IMR-90 (cell line): ENCODE measurements around the gene BFAR. TPM values are rescaled to one million over a fixed set of nuclear protein-coding genes. Genes with fewer than 3 reads are reported as not detected.

ENCODE experiments used
- ATAC-seq: fragments of 200-7000 bp; cut with Tn5 transposase; 2 replicates; pipeline ENCODE4 v1.9.1; 2020; ENCODE audit warnings: low read depth, mild to moderate bottlenecking, moderate library complexity
- BruUV-seq: library from RNA; stranded (reverse); fragments of 400-500 nt; replicated peaks from 2 replicates; lab custom pipeline; 2021; lab: Mats Ljungman, UMichigan
- CTCF ChIA-PET: fragments of 300-600 bp; formaldehyde crosslinking; extraction: SDS; loops from one replicate; lab custom pipeline; 2021; ENCODE audit warnings: antibody characterized with exemption; lab: Yijun Ruan, JAX
- POLR2A ChIA-PET: fragments of 300-600 bp; sonication (Branson Sonifier 250); formaldehyde crosslinking; loops from one replicate; lab custom pipeline; 2022; ENCODE audit warnings: antibody characterized with exemption; ENCODE audit not compliant: unreplicated experiment; lab: Charles Lee
- DNase-seq: peaks from one replicate; pipeline ENCODE4 v3.0.0; 2013
- H2AFZ ChIP-seq: replicated peaks from 2 replicates; pipeline ENCODE3; 2013; ENCODE audit warnings: low read length, mild to moderate bottlenecking; ENCODE audit not compliant: poor library complexity
- H2AK5ac ChIP-seq: 2 replicates; pipeline ENCODE4 v1.6.1; 2013; ENCODE audit warnings: low read depth, low read length, inconsistent platforms
- H2AK9ac ChIP-seq: replicated peaks from 2 replicates; pipeline ENCODE3; 2013; ENCODE audit warnings: mild to moderate bottlenecking, low read depth, low read length, moderate library complexity; ENCODE audit not compliant: poor library complexity
- H2BK120ac ChIP-seq: 2 replicates; pipeline ENCODE4 v1.6.1; 2013; ENCODE audit warnings: low read depth, low read length, inconsistent platforms
- H2BK15ac ChIP-seq: 3 replicates; pipeline ENCODE4 v1.6.1; 2013; ENCODE audit warnings: low read depth, low read length, inconsistent platforms
- H2BK20ac ChIP-seq: 2 replicates; pipeline ENCODE4 v1.6.1; 2013; ENCODE audit warnings: low read depth, mild to moderate bottlenecking, inconsistent platforms, low read length, moderate library complexity
- H2BK5ac ChIP-seq: 2 replicates; pipeline ENCODE4 v1.6.1; 2013; ENCODE audit warnings: mild to moderate bottlenecking, low read depth, low read length, inconsistent platforms; ENCODE audit not compliant: poor library complexity, severe bottlenecking
- H3K14ac ChIP-seq: replicated peaks from 2 replicates; pipeline ENCODE4 v1.6.1; 2013; ENCODE audit warnings: low read depth, low read length, inconsistent platforms
- H3K18ac ChIP-seq: 2 replicates; pipeline ENCODE4 v1.6.1; 2013; ENCODE audit warnings: low read depth, low read length, control low read depth
- H3K23ac ChIP-seq: 2 replicates; pipeline ENCODE4 v1.6.1; 2013; ENCODE audit warnings: low read depth, low read length, inconsistent platforms
- H3K27ac ChIP-seq: 2 replicates; pipeline ENCODE4 v1.5.1; 2013; ENCODE audit warnings: mild to moderate bottlenecking, control low read depth, low read length; ENCODE audit not compliant: insufficient read depth
- H3K27me3 ChIP-seq: 2 replicates; pipeline ENCODE4 v1.6.1; 2013; ENCODE audit warnings: low read length; ENCODE audit not compliant: control insufficient read depth, insufficient read depth
- H3K36me3 ChIP-seq: 2 replicates; pipeline ENCODE4 v1.6.1; 2013; ENCODE audit warnings: low read length, mixed read lengths; ENCODE audit not compliant: control insufficient read depth, insufficient read depth
- H3K4ac ChIP-seq: 2 replicates; pipeline ENCODE4 v1.6.1; 2013; ENCODE audit warnings: low read depth, low read length, inconsistent platforms
- H3K4me1 ChIP-seq: 2 replicates; pipeline ENCODE4 v1.6.1; 2013; ENCODE audit warnings: low read length, mixed read lengths; ENCODE audit not compliant: control insufficient read depth, insufficient read depth
- H3K4me2 ChIP-seq: 2 replicates; pipeline ENCODE4 v1.6.1; 2013; ENCODE audit warnings: low read depth, mild to moderate bottlenecking, control low read depth, low read length, moderate library complexity
- H3K4me3 ChIP-seq: 2 replicates; pipeline ENCODE4 v1.5.1; 2013; ENCODE audit warnings: low read depth, mild to moderate bottlenecking, control low read depth, low read length, moderate library complexity; ENCODE audit not compliant: insufficient read depth
- H3K56ac ChIP-seq: 2 replicates; pipeline ENCODE4 v1.6.1; 2013; ENCODE audit warnings: low read length, inconsistent platforms; ENCODE audit not compliant: insufficient read depth; ENCODE audit errors: extremely low read depth
- H3K79me1 ChIP-seq, 2 experiments: 2 replicates each; pipeline ENCODE4 v1.6.1; 2013; ENCODE audit warnings: low read length in 2 of 2, inconsistent platforms in 1 of 2, low read depth in 1 of 2
- H3K9ac ChIP-seq: 2 replicates; pipeline ENCODE4 v1.6.1; 2013; ENCODE audit warnings: low read depth, low read length, control low read depth
- H3K9me1 ChIP-seq: 2 replicates; pipeline ENCODE4 v1.6.1; 2013; ENCODE audit warnings: low read length, inconsistent platforms; ENCODE audit not compliant: insufficient read depth
- H3K9me3 ChIP-seq: 2 replicates; pipeline ENCODE4 v1.6.1; 2013; ENCODE audit warnings: low read length; ENCODE audit not compliant: control insufficient read depth, insufficient read depth
- H4K20me1 ChIP-seq: 2 replicates; pipeline ENCODE4 v1.6.1; 2013; ENCODE audit warnings: low read length, inconsistent platforms; ENCODE audit not compliant: insufficient read depth
- H4K5ac ChIP-seq: 2 replicates; pipeline ENCODE4 v1.6.1; 2013; ENCODE audit warnings: mild to moderate bottlenecking, low read depth, low read length, control low read depth
- H4K8ac ChIP-seq, 2 experiments: 2 replicates each; pipeline ENCODE4 v1.6.1; 2013; ENCODE audit warnings: low read depth in 2 of 2, low read length in 2 of 2, control low read depth in 1 of 2, inconsistent platforms in 1 of 2
- H4K91ac ChIP-seq: 2 replicates; pipeline ENCODE4 v1.6.1; 2013; ENCODE audit warnings: low read depth, low read length, inconsistent platforms; ENCODE audit not compliant: insufficient read depth
- MAZ ChIP-seq: IDR thresholded peaks from 2 replicates; pipeline ENCODE4 v1.6.1; 2012; ENCODE audit warnings: low read depth, mild to moderate bottlenecking, low read length, improper control_type of control experiment, moderate library complexity, borderline replicate concordance
- SMC3 ChIP-seq: fragments of 150-350 bp; IDR thresholded peaks from 2 replicates; pipeline ENCODE4 v1.6.1; 2016; ENCODE audit warnings: low read depth, mild to moderate bottlenecking, antibody characterized with exemption, low read length, moderate library complexity
- whole genome bisulfite sequencing, 2 experiments: methylation state at CpG; one replicate each; pipeline versions ENCODE4 v1.1.5 to v1.1.7; 2013; ENCODE audit warnings: missing lambda C conversion rate in 2 of 2; ENCODE audit not compliant: insufficient read length in 1 of 2; ENCODE audit errors: extremely low coverage in 2 of 2; 5-methylcytosine and 5-hydroxymethylcytosine counted together
- dilution Hi-C: fragments of 300-500 bp; cut with HindIII; formaldehyde crosslinking; loops from one replicate; pipeline ENCODE4 v1.14.3; 2018; ENCODE audit warnings: low sequenced_read_pairs; ENCODE audit not compliant: unreplicated experiment
- in situ Hi-C: fragments of 300-500 bp; cut with MboI; formaldehyde crosslinking; loops from 3 replicates; pipeline ENCODE4 v1.14.3; 2019; ENCODE audit warnings: low sequenced_read_pairs, inconsistent platforms, mixed read lengths
- intact Hi-C: fragments of 100-400 bp; cut with micrococcal nuclease; formaldehyde crosslinking; loops from 2 replicates; pipeline ENCODE4 v1.10.0; 2022
- polyA plus RNA-seq, 3 experiments: library from polyadenylated mRNA; depleted of rRNA; stranded (reverse); fragments of >200 nt; gene quantifications; 2 replicates each; pipeline ENCODE4 v1.2.3, GENCODE V29; 2012; ENCODE audit warnings: low replicate concordance in 1 of 3
- total RNA-seq: library from RNA; depleted of rRNA; stranded (reverse); fragments of >200 nt; gene quantifications from 2 replicates; pipeline ENCODE4 v1.2.3, GENCODE V29; 2012

Gene BFAR
- total and polyA plus RNA-seq, 2 of the 4 experiments (the other 2 are of a cell fraction): 46.6 to 56.5 TPM

- Histone ChIP-seq H3K27ac (no peak overlapping the region), H2BK15ac (no peak overlapping the region), H3K4me1 (peaks cover 2% of the 10 kb centered on the region; the same call in 1 of the 2 replicates), H3K79me1 (no peaks in the 10 kb centered on the region), H3K9me3 (no peaks in the 10 kb centered on the region), H3K56ac (no peak overlapping the region), H3K4me2 (no peak overlapping the region), H3K4me3 (no peak overlapping the region), H2BK5ac (no peak overlapping the region), H3K23ac (no peak overlapping the region), H2BK120ac (no peak overlapping the region), H3K9me1 (no peaks in the 10 kb centered on the region), H3K27me3 (no peaks in the 10 kb centered on the region), H4K91ac (no peak overlapping the region), H4K5ac (no peak overlapping the region), H3K36me3 (no peaks in the 10 kb centered on the region), H2AFZ (no peak overlapping the region), H3K18ac (no peak overlapping the region), H2AK9ac (no peak overlapping the region), H3K4ac (no peak overlapping the region), H4K20me1 (no peaks in the 10 kb centered on the region), H2AK5ac (no peak overlapping the region), H3K9ac (no peak overlapping the region), H2BK20ac (no peak overlapping the region), H4K8ac (no peak overlapping the region), H3K14ac (no peak overlapping the region)
- CTCF ChIA-PET: no interaction called here
- WGBS, 2 experiments: no CpG with 5 or more reads among the region's 4 CpGs
- TF ChIP-seq MAZ: no peak
- no peak for TF ChIP-seq SMC3
- no TSS peak for BruUV-seq
- intact Hi-C loops: no loop called here
- ATAC-seq: no peak
- no peak for DNase-seq
- dilution Hi-C loops: no loop called here
- in situ Hi-C loops: no loop called here
- POLR2A ChIA-PET: no interaction called here
Measured at GRCh38 chr16:14681115-14681514, 48.4 kb downstream of the BFAR start.
